HG02840 (cell line): ENCODE results near the gene MYOF.

Source experiments
- ATAC-seq: cut with Tn5 transposase; IDR thresholded peaks from one replicate; pipeline ENCODE4 v1.9.1; 2021; ENCODE audit warnings: mild to moderate bottlenecking, moderate library complexity, moderate number of reproducible peaks; ENCODE audit not compliant: unreplicated experiment, low FRiP score

MYOF gene

DNA sequence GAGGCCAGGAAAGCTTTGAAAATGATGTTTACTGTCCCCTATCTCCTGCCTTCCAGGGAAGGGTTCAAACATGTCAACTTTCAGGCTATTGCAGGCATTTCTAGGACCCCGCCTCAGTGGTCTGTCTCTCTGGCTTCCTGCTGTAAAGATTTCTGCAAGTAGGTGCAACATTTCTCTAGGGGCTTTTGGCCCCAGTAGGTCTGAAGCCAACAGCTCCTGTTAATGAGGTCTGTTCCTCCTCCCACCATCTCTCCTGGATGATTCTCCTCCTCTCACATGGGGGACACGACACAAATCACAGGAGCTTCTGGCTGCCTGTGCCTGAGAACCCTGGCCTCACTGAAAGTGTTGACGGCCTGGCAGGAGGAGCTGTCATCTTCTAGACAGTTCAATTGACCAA lies 214.1 kb downstream of the MYOF start:
- ATAC-seq, result no peak

DNA sequence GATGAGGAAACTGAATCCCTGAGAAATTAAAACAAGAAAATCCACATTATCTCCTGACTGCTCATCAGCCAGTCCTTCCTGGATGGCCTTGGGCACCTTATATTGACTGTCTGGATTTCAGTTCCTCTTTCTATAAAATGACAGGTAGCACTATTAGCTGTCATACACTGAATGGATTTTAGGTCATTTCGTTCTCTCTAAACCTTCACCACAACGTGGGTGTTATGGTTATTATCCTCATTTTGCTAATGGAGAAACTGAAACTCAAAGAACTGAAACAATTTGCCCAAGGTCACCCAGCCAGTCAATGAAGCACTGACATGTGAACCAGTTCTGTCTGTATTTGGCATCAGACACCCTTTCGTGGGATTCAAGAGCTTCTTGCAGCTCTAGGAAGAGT lies 214.6 kb downstream of the MYOF start:
- peak; percentile 99 for ATAC-seq

DNA sequence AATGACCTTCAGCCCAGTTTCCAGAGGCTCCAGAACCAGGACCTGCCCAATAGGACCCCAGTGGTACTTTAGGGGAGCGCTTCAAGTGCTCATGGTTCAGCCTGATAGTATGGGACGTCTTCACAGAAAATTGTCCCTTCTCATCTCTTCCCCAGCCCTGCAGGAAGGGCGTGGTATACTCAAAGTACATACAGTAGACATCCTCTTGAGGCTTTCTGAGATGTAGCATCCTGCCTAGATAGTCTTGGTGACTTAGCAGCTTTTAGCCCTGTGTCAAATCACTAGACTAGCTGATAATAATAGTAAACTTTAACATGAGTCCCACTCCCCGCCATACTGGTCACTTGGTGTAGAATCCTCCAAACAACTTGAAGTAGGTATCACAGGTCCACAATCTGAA lies 215.3 kb downstream of the MYOF start:
- no peak for ATAC-seq

DNA sequence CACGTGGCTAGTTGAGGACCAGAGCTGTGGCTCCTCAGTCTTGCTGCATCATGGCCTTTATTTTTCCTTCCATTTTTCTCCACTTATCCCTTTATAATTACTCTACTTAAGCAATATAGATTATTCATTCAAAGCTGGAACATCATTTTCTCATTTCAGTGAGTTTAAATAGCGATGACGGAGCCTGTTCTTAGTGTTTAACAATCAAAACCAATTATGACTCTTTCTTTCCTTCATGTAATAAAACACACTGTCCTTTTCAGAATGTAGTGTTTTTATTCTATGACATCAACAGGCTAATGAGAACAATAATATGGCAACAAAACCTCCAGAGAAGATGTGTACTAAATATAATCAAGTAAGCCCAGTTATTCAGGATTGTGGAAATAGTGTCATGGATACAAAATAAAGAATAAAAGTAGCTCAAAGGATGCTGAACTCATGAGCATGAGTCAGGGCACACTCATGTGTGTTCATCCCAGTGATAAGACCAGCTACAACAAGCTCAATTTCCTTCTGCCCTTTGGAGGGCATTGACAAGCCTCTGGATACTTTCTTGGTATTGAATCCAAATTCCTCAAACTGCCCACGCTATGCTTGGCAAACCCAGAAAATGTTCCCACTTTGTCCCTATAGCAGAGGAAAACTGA lies 220.0 kb downstream of the MYOF start:
- no peak for ATAC-seq

DNA sequence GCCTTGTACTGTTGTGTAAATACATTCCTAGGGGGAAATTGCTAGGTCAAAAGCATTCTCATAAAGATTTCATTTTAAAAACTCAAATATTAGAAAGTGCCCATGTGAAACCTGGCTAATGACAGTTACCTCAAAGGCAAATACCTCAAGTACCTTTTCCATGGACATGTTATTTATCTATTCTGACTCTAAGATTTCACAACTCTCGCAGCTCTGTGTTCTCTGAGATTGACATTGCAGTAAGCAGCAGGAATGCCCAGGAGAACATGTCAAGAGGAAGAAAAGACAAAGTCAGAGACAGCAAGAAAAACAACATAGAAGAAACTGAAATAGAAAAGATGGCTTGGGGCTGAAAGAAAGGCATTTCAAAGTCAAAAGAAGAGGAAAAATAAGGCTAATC lies 221.0 kb downstream of the MYOF start:
- ATAC-seq, result no peak

DNA sequence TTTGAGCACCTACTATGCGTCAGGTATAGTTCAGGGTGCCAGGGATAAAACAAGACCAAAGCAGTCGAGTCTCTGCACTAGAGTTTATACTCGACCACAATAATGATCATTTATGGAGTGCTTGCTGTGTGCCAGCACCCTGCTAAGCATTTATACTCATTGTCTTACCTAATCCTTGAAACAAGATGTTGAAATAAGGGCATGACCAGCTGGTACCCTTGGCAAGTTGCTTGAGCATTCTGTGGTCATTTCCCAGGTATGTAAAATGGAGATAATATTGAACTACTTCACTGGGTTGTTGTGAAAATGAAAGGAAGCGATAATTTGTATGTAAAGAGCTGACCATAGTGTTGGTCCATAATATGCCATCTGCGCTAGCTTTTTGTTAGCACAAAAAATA lies 223.0 kb downstream of the MYOF start:
- no peak for ATAC-seq
